ENCODE data around the gene NPSR1.

DNA sequence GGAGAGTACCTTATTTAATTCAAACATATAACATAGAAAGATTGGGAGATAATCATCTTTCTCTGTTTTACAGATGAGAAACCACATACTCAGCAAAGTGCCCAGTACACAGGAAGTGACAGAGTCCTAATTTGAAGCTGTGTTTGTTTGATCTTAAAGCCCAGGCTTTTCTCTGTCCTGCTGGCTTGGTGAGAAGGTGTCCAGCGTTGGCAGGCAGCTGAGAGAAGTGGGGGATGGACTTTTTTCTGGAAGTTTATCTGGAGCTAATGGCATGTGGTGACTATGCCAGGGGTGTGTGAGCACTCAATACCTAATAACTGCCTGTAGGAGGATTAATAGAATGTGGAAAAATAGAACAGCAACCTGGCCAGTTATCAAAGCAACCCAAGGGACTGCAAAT, 60.8 kb downstream of the NPSR1 start:
- TF ChIP-seq, protein P1, sequence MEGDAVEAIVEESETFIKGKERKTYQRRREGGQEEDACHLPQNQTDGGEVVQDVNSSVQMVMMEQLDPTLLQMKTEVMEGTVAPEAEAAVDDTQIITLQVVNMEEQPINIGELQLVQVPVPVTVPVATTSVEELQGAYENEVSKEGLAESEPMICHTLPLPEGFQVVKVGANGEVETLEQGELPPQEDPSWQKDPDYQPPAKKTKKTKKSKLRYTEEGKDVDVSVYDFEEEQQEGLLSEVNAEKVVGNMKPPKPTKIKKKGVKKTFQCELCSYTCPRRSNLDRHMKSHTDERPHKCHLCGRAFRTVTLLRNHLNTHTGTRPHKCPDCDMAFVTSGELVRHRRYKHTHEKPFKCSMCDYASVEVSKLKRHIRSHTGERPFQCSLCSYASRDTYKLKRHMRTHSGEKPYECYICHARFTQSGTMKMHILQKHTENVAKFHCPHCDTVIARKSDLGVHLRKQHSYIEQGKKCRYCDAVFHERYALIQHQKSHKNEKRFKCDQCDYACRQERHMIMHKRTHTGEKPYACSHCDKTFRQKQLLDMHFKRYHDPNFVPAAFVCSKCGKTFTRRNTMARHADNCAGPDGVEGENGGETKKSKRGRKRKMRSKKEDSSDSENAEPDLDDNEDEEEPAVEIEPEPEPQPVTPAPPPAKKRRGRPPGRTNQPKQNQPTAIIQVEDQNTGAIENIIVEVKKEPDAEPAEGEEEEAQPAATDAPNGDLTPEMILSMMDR (IDR thresholded peaks at IDR 0.05), result no peak
- TF ChIP-seq POLR2A (IDR thresholded peaks at IDR 0.05) (no peak), EP300 (IDR thresholded peaks at IDR 0.05) (no peak), POLR2AphosphoS5 (IDR thresholded peaks at IDR 0.05) (no peak)

All from sigmoid colon (tissue), 4 donors.